Left forelimb (tissue), 1 donor: ENCODE measurements around the gene PAM16.

Source experiments
- DNase-seq: peaks from one replicate; pipeline ENCODE4 v3.0.0-alpha.2; 2018; ENCODE audit warnings: low spot score

Gene PAM16

GRCh38 chr16:4319454-4320421 is 31.4 kb downstream of the PAM16 start:
- peak; percentile 67 for DNase-seq

GRCh38 chr16:4318967-4319366 is 32.2 kb downstream of the PAM16 start:
- peak; percentile 64 for DNase-seq

- peak; percentile 67 for DNase-seq
Observed at GRCh38 chr16:4318451-4318910, 32.6 kb downstream of the PAM16 start.

- DNase-seq = peak; percentile 69
Observed at GRCh38 chr16:4317532-4318450, 33.3 kb downstream of the PAM16 start.

GRCh38 chr16:4316864-4317531 is 34.1 kb downstream of the PAM16 start:
- DNase-seq = peak; percentile 72

- DNase-seq = no peak
Observed at GRCh38 chr16:4316108-4316863, 34.8 kb downstream of the PAM16 start.

- DNase-seq = peak; percentile 93
Observed at GRCh38 chr16:4315186-4316107, 35.7 kb downstream of the PAM16 start, which contains the start of gene GLIS2. Gene GLIS2, plus strand, starts transcription at chr16:4316067. Its CDS starts 16,214 bp downstream, at chr16:4332281.

GRCh38 chr16:4314532-4315185 is 36.5 kb downstream of the PAM16 start:
- DNase-seq = no peak

GRCh38 chr16:4313563-4314531 is 37.3 kb downstream of the PAM16 start:
- no peak for DNase-seq

GRCh38 chr16:4309833-4310266 is 41.3 kb downstream of the PAM16 start:
- no peak for DNase-seq

- no peak for DNase-seq
Observed at GRCh38 chr16:4309102-4309832, 41.9 kb downstream of the PAM16 start.

- DNase-seq = peak; percentile 93
Observed at GRCh38 chr16:4307215-4308037, 43.7 kb downstream of the PAM16 start.

GRCh38 chr16:4306470-4307214 is 44.5 kb downstream of the PAM16 start:
- DNase-seq = no peak

- no peak for DNase-seq
Observed at GRCh38 chr16:4303973-4304372, 47.1 kb downstream of the PAM16 start.

GRCh38 chr16:4301968-4302367 is 49.2 kb downstream of the PAM16 start:
- no peak for DNase-seq

GRCh38 chr16:4301177-4301576 is 49.9 kb downstream of the PAM16 start:
- DNase-seq = no peak
